Smooth muscle cell (in vitro differentiated cells): ENCODE measurements around the gene PRKD1. TPM values are rescaled to one million over a fixed set of nuclear protein-coding genes. Genes with fewer than 3 reads are reported as not detected.

ENCODE experiments used
- DNase-seq: peaks from one replicate; lab custom pipeline; 2025; ENCODE audit not compliant: unreplicated experiment; lab: John Stamatoyannopoulos, UW
- H2AFZ ChIP-seq: fragments of 200-600 bp; sonication (generic); 2 replicates; pipeline ENCODE4 v1.6.0; 2016; ENCODE audit warnings: antibody characterized with exemption, low read depth, mild to moderate bottlenecking
- H3F3A ChIP-seq: fragments of 200-600 bp; sonication (generic); 2 replicates; pipeline ENCODE4 v1.6.0; 2017; ENCODE audit warnings: antibody characterized with exemption, low read depth
- H3K27ac ChIP-seq: fragments of 200-600 bp; sonication (generic); 2 replicates; pipeline ENCODE4 v1.5.1; 2016; ENCODE audit warnings: low read depth, mild to moderate bottlenecking
- H3K27me3 ChIP-seq: fragments of 200-600 bp; sonication (generic); 2 replicates; pipeline ENCODE4 v1.6.1; 2016; ENCODE audit warnings: low read depth, mild to moderate bottlenecking
- H3K36me3 ChIP-seq: fragments of 200-600 bp; sonication (generic); 2 replicates; pipeline ENCODE4 v1.5.1; 2016; ENCODE audit warnings: low read depth
- H3K4me1 ChIP-seq: fragments of 200-600 bp; sonication (generic); 2 replicates; pipeline ENCODE4 v1.5.1; 2016; ENCODE audit warnings: low read depth
- H3K4me2 ChIP-seq: fragments of 200-600 bp; sonication (generic); 2 replicates; pipeline ENCODE4 v1.6.0; 2016; ENCODE audit warnings: mild to moderate bottlenecking
- H3K4me3 ChIP-seq: fragments of 200-600 bp; sonication (generic); 2 replicates; pipeline ENCODE4 v1.5.1; 2016; ENCODE audit warnings: mild to moderate bottlenecking
- H3K79me2 ChIP-seq: fragments of 200-600 bp; sonication (generic); 2 replicates; pipeline ENCODE4 v1.6.0; 2016; ENCODE audit warnings: low read depth, mild to moderate bottlenecking
- H3K9ac ChIP-seq: fragments of 200-600 bp; sonication (generic); 2 replicates; pipeline ENCODE4 v1.6.0; 2016; ENCODE audit warnings: low read depth
- H3K9me3 ChIP-seq: fragments of 200-600 bp; sonication (generic); replicated peaks from 2 replicates; pipeline ENCODE4 v1.5.1; 2016; ENCODE audit warnings: low read depth
- H4K20me1 ChIP-seq: fragments of 200-600 bp; sonication (generic); 2 replicates; pipeline ENCODE4 v1.6.0; 2016; ENCODE audit warnings: low read depth
- CTCF ChIP-seq: fragments of 200-600 bp; sonication (generic); IDR thresholded peaks from 2 replicates; pipeline ENCODE4 v1.5.1; 2017; ENCODE audit warnings: borderline replicate concordance, mild to moderate bottlenecking, antibody characterized with exemption; ENCODE audit not compliant: insufficient read depth, poor library complexity, severe bottlenecking
- WGBS: methylation state at CpG from one replicate; pipeline ENCODE4 v1.1.7; 2016; ENCODE audit warnings: low lambda C conversion rate; 5-methylcytosine and 5-hydroxymethylcytosine counted together
- polyA plus RNA-seq: library from polyadenylated mRNA; unstranded; fragments of >200 nt; fragmentation: Nextera tagmentation; extraction: Ambion mirVana; gene quantifications from 2 replicates; pipeline ENCODE4 v1.2.1, GENCODE V29; 2016
- total RNA-seq: library from RNA; depleted of rRNA; stranded (reverse); fragments of >200 nt; gene quantifications from 2 replicates; pipeline ENCODE4 v1.2.3, GENCODE V29; 2014

PRKD1 gene
- total and polyA plus RNA-seq, 2 experiments from 2014 or later = 3.7 to 7.2 TPM

- Histone ChIP-seq H2AFZ (no peak overlapping the region), H3K4me3 (no peak overlapping the region), H3K4me1 (no peaks in the 10 kb centered on the region), H3K36me3 (no peaks in the 10 kb centered on the region), H3K27me3 (no peaks in the 10 kb centered on the region), H3K9me3 (no peaks in the 10 kb centered on the region), H3K79me2 (no peaks in the 10 kb centered on the region), H3K27ac (no peak overlapping the region), H3F3A (no peaks in the 10 kb centered on the region), H3K9ac (no peak overlapping the region), H3K4me2 (no peak overlapping the region), H4K20me1 (no peaks in the 10 kb centered on the region)
- DNase-seq = no peak
- no peak for TF ChIP-seq CTCF
- WGBS = 100% methylated on average over 1 of the region's 1 CpG
Observed at GRCh38 chr14:29580763-29581162, 346.9 kb downstream of the PRKD1 start.

GRCh38 chr14:29579838-29580237 is 347.8 kb downstream of the PRKD1 start:
- Histone ChIP-seq H4K20me1 (no peaks in the 10 kb centered on the region), H3K4me2 (no peak overlapping the region), H3K9ac (no peak overlapping the region), H3K9me3 (no peaks in the 10 kb centered on the region), H3K79me2 (no peaks in the 10 kb centered on the region), H3K4me3 (no peak overlapping the region), H3K27me3 (no peaks in the 10 kb centered on the region), H3F3A (no peaks in the 10 kb centered on the region), H3K4me1 (no peaks in the 10 kb centered on the region), H3K27ac (no peak overlapping the region), H2AFZ (no peak overlapping the region), H3K36me3 (no peaks in the 10 kb centered on the region)
- no peak for DNase-seq
- no peak for TF ChIP-seq CTCF
- 90% methylated on average over 3 of the region's 3 CpGs for WGBS

- TF ChIP-seq CTCF = no peak
- no peaks in the 10 kb centered on the region for H3K4me1 ChIP-seq
- H3F3A ChIP-seq = no peaks in the 10 kb centered on the region
- DNase-seq = no peak
- no peak overlapping the region for H3K4me3 ChIP-seq
- H3K79me2 ChIP-seq = no peaks in the 10 kb centered on the region
- H3K9me3 ChIP-seq = no peaks in the 10 kb centered on the region
- no peaks in the 10 kb centered on the region for H4K20me1 ChIP-seq
- H3K36me3 ChIP-seq = no peaks in the 10 kb centered on the region
- no peak overlapping the region for H3K27ac ChIP-seq
- H3K27me3 ChIP-seq = no peaks in the 10 kb centered on the region
- 98% methylated on average over 4 of the region's 4 CpGs for WGBS
- no peak overlapping the region for H2AFZ ChIP-seq
- no peak overlapping the region for H3K9ac ChIP-seq
- H3K4me2 ChIP-seq = no peak overlapping the region
Observed at GRCh38 chr14:29576927-29577326, 350.7 kb downstream of the PRKD1 start.

GRCh38 chr14:29569194-29569593 is 358.5 kb downstream of the PRKD1 start:
- H3K36me3 ChIP-seq = no peaks in the 10 kb centered on the region
- WGBS = 98% methylated on average over 2 of the region's 2 CpGs
- no peaks in the 10 kb centered on the region for H3K27me3 ChIP-seq
- no peaks in the 10 kb centered on the region for H3K9me3 ChIP-seq
- H3K27ac ChIP-seq = no peak overlapping the region
- no peaks in the 10 kb centered on the region for H4K20me1 ChIP-seq
- H3K79me2 ChIP-seq = no peaks in the 10 kb centered on the region
- H3K4me2 ChIP-seq = no peak overlapping the region
- H2AFZ ChIP-seq = no peak overlapping the region
- H3K9ac ChIP-seq = no peak overlapping the region
- no peak for DNase-seq
- no peaks in the 10 kb centered on the region for H3F3A ChIP-seq
- no peak for TF ChIP-seq CTCF
- H3K4me1 ChIP-seq = no peaks in the 10 kb centered on the region
- H3K4me3 ChIP-seq = no peak overlapping the region
